Activated CD8-positive, alpha-beta memory T cell treated with anti-CD3 and anti-CD28 coated beads for 48 hours (primary cell): Measurements from ENCODE around the gene SYNGR1.
"Not testable (repeated sequence)": the region's sequence is repeated elsewhere in the genome, so short reads cannot be mapped to it uniquely, and the experiment has no call there.

ENCODE experiments used
- DNase-seq, 3 experiments: peaks; one replicate each; pipeline ENCODE4 v3.0.0-alpha.2; 2020; ENCODE audit warnings: low read depth in 2 of 3, low spot score in 2 of 3

Gene SYNGR1

DNA sequence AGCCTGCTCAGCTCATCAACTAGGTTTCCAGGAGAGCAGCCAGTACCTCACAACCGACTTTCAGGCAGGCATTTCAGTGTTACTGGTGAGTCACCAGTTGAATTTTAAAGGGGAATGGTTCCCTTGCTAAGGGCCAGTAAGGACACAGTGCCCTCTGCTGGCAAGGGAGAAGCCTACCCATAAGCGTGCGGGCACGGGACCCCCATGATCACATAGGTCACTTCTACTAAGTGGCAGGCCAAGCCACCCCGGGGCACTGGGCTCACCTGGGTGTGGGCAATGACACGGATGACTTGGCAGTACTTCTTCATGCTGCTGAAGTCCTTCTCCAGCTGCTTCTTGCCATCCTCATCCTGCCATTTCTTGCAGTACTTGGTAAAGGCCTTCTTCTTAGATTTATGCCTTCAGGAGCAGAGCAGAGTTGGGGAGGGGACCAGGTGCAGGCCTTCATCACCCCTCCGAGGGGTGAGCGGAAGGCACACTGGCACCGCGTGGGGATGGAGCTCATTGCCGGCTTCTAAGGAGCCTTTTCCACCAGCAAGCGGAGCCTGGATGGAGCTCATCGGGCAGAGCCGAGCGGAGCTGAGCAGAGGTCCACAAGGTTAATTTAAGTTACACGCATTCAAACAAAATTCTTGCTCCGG is 33.2 kb upstream of the SYNGR1 start:
- peak in 2 of 3 experiments; percentile 42 to 64 for DNase-seq

GRCh38 chr22:39317084-39317774 is 32.6 kb upstream of the SYNGR1 start:
- DNase-seq, result no peak

DNA sequence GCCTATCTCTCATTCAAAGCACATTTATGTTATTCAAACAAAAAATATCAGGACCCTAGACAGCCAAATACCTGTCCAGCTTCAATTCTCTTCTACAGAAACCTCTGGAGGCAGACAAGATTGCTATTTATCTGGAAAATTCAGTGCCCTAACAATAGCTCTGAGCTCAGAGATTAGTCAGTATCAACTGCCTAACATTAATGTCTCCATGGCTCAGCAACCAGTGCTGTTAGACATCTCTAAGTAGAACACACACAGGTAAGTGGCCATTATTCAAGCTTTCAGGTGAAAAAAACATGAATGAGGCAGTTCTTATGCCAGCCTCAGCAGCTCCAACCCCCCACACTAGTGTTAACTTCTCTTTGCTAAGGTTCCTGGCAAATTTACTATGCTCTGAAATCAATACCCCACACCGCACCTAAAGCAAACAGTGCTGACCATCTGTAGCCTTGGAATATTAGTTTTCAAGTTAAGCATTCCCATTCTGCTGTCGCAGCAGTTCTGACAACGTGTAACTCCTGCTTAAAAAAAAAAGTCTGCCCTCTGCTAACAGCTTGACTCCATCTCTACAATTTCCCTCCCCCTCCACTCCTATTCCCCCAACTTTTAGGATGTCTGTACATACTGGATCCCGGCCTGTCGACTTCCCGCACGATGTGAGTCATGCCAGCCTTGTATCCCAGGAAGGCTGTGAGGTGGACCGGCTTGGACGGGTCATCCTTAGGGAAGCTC is 31.9 kb upstream of the SYNGR1 start:
- DNase-seq, result no peak

DNA sequence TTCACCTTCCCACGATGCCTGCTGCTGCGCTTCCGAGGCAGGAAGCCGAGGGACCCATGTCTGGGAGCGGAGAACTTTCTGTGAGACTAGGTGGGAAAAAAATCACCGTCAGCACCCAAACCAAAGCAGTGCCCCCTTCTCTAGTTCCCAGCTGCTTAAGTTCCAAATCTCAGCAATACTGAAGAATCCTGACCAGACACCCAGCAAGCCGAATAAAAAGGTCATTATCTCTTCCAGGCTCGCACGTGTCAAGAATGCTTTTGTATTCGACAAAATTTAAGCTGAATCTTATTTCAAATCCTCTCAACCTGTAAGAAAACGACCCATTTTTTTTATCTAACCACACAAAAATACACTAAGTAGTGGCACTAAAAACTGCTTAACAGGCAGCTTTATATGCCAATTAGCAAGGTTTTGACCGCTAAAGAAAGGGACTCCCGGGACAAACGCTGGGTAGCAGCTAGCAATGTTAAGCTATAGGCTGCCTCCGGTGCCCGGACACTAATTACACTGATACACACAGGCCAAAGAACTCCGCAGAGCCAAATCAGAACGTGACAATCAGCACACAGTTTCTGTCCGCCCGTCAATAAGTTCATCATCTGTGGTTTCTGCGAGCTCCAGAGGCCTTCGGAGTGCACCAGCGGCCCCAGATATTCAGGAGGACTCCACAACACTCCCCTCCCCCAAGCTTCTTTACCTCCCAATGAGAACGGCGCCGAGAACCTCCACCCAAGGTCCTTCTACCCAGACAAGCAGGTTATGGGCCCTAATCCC is 31.1 kb upstream of the SYNGR1 start:
- no peak for DNase-seq

GRCh38 chr22:39319284-39320022 is 30.3 kb upstream of the SYNGR1 start, which contains the start of gene RPL3:
RPL3 (minus strand) TSS chr22:39319623; CDS start chr22:39319597, 26 bp downstream.
- DNase-seq, result peak; percentile 92 to 99 (median 98)

DNA sequence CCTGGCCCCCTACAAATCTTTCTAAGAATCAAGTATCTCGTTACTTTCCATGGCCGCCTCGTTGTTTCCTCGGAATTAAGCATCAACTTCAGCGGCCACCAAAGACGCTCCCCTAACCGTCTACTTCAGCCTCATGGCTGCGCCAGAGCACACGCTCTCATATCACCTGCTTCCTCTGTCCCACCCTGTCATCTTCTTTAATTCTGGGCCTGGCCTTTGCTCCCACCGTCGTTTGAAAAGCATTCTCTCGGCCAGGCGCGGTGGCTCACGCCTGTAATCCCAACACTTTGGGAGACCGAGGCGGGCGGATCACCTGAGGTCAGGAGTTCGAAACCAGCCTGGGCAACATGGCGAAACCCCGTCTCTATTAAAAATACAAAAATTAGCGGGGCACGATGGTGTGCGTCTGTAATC is 29.2 kb upstream of the SYNGR1 start:
- DNase-seq, result not testable (repeated sequence)

- no peak for DNase-seq
Measured at GRCh38 chr22:39325392-39325932, 24.3 kb upstream of the SYNGR1 start.

- no peak for DNase-seq
Measured at GRCh38 chr22:39327995-39328754, 21.6 kb upstream of the SYNGR1 start.

DNA sequence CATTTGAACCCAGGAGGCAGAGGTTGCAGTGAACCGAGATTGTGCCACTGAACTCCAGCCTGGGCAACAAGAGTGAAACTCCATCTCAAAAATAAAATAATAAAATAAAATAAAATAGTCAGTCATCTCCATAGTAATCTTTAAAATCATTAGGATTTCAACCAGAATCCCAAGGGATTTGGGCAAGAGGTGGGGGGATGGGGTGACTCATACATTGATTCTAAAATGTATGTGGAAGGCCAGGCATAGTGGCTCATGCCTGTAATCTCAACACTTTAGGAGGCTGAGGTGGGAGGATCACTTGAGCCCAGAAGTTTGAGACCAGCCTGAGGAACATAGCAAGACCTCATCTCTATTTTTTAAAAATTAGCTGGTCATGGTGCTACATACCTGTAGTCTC is 19.2 kb upstream of the SYNGR1 start:
- not testable (repeated sequence) for DNase-seq

DNA sequence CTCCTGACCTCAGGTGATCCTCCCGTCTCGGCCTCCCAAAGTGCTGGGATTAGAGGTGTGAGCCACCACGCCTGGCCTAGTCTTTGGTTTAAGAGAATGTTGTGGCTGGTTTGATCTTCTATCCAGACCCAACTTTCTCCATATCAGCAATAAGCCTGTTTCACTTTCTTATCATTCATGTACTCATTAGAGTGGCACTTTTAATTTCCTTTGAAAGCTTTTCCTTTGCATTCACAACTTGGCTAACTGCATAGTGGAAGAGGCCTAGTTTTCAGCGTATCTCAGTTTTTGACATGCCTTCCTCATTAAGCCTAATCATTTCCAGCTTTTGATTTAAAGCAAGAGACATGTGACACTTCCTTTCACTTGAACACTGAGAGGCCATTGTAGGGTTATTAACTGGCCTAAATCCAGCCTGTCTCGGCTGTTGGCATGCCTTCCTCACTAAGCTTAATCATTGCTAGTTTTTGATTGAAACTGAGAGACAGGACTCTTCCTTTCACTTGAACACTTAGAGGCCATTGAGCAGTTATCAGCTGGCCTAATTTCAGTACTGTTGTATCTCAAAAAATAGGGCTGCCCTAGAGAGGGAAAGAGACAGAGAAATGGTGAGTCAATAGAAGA is 17.2 kb upstream of the SYNGR1 start:
- no peak for DNase-seq

DNA sequence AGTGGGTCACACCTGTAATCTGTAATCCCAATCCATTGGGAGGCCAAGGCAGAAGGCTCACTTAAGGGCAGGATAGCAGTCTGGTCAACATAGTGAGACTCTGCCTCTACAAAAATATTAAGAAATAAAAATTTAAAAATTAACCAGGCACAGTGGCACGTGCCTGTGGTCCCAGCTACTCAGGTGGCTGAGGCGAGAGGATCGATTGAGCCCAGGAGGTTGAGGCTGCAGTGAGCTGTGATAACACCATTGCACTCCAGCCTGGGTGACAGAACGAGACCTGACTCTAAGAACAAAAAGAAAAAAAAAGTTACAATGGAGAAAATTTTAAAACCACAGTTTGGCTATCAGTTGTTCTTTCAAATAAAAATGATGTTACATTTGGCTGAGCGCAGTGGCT is 13.4 kb upstream of the SYNGR1 start:
- DNase-seq, result no peak

GRCh38 chr22:39339775-39340174 is 10.0 kb upstream of the SYNGR1 start:
- not testable (repeated sequence) for DNase-seq

DNA sequence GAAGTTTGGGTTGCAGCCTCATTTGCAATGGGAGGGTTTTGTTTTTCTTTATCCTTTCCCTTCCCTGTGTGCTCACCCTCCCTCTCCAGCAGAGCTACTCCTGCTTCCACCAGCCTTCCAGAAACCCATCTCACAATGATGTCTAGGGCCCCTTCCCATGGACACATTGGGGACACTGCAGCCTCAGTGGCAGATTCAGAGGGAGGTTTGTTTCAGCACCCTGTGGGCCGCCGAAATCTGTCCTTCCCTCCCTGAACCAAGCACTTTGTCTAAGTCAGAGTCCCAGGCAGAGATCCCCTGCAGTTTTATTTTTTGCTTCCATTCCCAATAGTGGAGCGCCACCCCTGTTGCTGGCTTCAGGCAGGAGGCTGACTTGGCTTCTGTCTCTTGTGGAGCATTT is 8.6 kb upstream of the SYNGR1 start:
- no peak for DNase-seq

DNA sequence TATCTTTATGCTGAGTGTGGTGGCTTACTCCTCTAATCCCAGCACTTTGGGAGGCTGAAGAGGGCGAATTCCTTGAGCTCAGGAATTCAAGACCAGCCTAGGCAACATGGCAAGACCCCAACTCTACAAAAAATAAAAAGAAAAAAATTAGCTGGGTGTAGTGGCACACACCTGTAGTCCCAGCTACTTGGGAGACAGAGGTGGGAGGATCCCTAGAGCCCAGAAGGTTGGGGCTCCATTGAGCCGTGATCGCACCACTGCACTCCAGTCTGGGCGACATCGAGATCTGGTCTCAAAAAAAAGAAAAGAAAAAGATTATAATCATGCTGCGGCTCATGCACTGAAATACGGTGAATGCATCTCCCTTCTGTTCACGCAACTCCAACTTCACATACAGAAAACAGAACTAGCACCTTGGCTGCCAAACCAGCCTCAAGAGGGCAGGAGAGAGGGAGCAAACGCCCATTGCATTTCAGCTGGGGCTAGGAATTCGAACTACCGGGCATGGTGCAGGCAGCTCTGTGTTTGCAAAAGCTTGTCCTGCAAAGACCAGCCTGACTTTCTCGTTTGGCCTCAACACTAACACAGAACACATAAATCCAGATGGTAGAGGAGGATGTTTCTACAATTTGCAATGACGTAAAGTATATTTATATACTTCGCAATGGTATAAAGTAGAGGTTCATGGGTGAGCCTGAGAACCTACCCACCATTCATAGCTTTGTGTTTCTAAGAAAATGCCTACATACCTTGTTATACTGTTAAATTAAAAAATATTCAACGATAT is 6.3 kb upstream of the SYNGR1 start:
- no peak for DNase-seq

GRCh38 chr22:39344046-39344390 is 5.8 kb upstream of the SYNGR1 start:
- no peak for DNase-seq

DNA sequence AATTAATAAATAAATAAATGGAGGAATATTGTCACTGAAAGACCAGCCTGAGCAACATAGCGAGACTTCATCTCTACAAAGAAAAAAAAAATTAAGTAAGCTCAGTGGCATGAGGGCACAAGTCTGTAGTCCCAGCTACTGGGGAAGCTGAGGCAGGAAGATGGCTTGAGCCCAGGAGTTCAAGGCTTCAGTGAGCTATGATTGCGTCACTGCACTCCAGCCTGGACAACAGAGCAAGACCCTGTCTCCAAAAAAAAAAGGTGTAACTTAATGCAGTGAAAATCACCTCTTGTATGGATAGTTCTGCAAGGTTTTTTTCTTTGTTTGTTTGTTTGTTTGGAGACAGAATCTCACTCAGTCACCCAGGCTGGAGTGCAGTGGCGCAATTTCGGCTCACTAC is 4.6 kb upstream of the SYNGR1 start:
- DNase-seq, result no peak

GRCh38 chr22:39348909-39349505 is 784 bp upstream of the SYNGR1 start:
- DNase-seq, result no peak

DNA sequence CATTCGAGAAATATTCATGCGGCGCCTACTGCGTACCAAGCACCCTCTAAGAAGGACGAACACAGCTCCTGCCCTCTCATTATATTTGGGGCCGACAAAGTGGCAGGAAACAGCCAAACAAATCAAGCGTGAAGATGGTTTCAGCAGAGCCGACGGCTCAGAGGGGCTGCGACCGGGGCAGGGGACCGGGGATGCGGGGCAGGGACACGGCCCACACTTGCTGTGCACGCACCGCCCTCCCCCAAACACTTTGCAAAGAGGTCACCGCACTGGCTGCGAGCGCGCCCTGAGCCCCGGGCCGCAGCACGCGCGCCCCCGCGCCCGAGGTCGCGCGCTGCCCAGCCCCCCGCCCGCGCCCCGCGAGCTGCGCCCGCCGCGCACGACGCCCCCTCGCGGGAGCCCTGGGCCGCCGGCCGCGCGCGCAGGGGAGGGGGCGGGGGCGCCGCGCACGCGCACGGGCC is 255 bp upstream of the SYNGR1 start:
- no peak for DNase-seq
